Measurements from ENCODE around the gene TRAPPC8. TPM values are rescaled to one million over a fixed set of nuclear protein-coding genes. Genes with fewer than 3 reads are reported as not detected.

Gene TRAPPC8
- total and polyA plus RNA-seq, 4 donors = 12.4 to 73.5 (median 35.8) TPM

DNA sequence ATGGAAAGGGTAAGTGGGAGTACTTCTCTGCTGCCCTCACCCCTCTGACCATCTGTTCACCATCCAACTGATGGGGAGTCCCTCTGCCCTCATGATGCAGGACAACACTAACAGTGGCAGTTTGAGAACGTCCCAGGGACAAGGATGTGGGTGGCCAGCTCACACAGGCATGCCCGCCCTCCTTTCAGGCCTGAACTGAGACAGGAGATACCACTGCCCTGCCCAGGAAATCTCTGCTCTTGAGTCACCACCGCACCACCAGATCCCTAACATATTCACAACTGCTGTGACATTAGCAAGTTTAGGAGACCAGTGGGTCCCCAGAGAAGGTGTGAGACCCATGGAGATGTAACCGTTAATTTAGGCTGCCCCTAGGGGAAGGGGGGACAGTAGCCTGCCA, 66.2 kb downstream of the TRAPPC8 start:
- no peak for ATAC-seq (ENCODE audit: insufficient read depth, low FRiP score)
- 66 to 86% methylated on average over 4 of the region's 4 CpGs for WGBS, 2 donors

GRCh38 chr18:31875301-31875700, 67.6 kb downstream of the TRAPPC8 start:
- H3K36me3 ChIP-seq (ENCODE audit: control insufficient read depth in 4 of 4, insufficient read depth in 4 of 4, low read length in 4 of 4) = peaks cover 10 to 31% (median 18%) of the 10 kb centered on the region in 4 donors
- WGBS, 2 donors = 63 to 89% methylated on average over 2 of the region's 2 CpGs
- H3K4me3 ChIP-seq = no peak overlapping the region
- H3K27me3 ChIP-seq (ENCODE audit: control insufficient read depth in 3 of 3, insufficient read depth in 3 of 3, low read length in 2 of 3) = no peaks in the 10 kb centered on the region
- peaks cover 0 to 3% (median under 1%) of the 10 kb centered on the region in 4 donors for H3K9me3 ChIP-seq (ENCODE audit: control insufficient read depth in 4 of 4, insufficient read depth in 3 of 4, low read length in 3 of 4)
- H3K27ac ChIP-seq (ENCODE audit: low read depth in 1 of 2, low read length in 1 of 2) = no peak overlapping the region
- no peak overlapping the region for H3K9ac ChIP-seq (ENCODE audit: insufficient read depth in 1 of 2, low read length in 2 of 2)
- TF ChIP-seq, protein P1, sequence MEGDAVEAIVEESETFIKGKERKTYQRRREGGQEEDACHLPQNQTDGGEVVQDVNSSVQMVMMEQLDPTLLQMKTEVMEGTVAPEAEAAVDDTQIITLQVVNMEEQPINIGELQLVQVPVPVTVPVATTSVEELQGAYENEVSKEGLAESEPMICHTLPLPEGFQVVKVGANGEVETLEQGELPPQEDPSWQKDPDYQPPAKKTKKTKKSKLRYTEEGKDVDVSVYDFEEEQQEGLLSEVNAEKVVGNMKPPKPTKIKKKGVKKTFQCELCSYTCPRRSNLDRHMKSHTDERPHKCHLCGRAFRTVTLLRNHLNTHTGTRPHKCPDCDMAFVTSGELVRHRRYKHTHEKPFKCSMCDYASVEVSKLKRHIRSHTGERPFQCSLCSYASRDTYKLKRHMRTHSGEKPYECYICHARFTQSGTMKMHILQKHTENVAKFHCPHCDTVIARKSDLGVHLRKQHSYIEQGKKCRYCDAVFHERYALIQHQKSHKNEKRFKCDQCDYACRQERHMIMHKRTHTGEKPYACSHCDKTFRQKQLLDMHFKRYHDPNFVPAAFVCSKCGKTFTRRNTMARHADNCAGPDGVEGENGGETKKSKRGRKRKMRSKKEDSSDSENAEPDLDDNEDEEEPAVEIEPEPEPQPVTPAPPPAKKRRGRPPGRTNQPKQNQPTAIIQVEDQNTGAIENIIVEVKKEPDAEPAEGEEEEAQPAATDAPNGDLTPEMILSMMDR (IDR thresholded peaks at IDR 0.05; ENCODE audit: control extremely low read depth, extremely low read depth) = no peak
- no peak for DNase-seq
- H3K4me1 ChIP-seq (ENCODE audit: control insufficient read depth in 5 of 5, insufficient read depth in 5 of 5, low read length in 5 of 5) = no peaks in the 10 kb centered on the region
- ATAC-seq (ENCODE audit: insufficient read depth, low FRiP score) = no peak

More for the DNA sequence above, 66.2 kb downstream of the TRAPPC8 start:
- DNase-seq = no peak
- H3K36me3 ChIP-seq (ENCODE audit: control insufficient read depth in 4 of 4, insufficient read depth in 4 of 4, low read length in 4 of 4) = peaks cover 10 to 35% (median 23%) of the 10 kb centered on the region in 4 donors
- H3K9ac ChIP-seq (ENCODE audit: insufficient read depth in 1 of 2, low read length in 2 of 2) = no peak overlapping the region
- no peak overlapping the region for H3K4me3 ChIP-seq
- no peak overlapping the region for H3K27ac ChIP-seq (ENCODE audit: low read depth in 1 of 2, low read length in 1 of 2)
- TF ChIP-seq, protein P1 (IDR thresholded peaks at IDR 0.05; ENCODE audit: control extremely low read depth, extremely low read depth) = no peak
- H3K9me3 ChIP-seq (ENCODE audit: control insufficient read depth in 4 of 4, insufficient read depth in 3 of 4, low read length in 3 of 4) = peaks cover 0 to 6% (median 2%) of the 10 kb centered on the region in 4 donors
- no peaks in the 10 kb centered on the region for H3K27me3 ChIP-seq (ENCODE audit: control insufficient read depth in 3 of 3, insufficient read depth in 3 of 3, low read length in 2 of 3)
- H3K4me1 ChIP-seq (ENCODE audit: control insufficient read depth in 5 of 5, insufficient read depth in 5 of 5, low read length in 5 of 5) = no peaks in the 10 kb centered on the region

DNA sequence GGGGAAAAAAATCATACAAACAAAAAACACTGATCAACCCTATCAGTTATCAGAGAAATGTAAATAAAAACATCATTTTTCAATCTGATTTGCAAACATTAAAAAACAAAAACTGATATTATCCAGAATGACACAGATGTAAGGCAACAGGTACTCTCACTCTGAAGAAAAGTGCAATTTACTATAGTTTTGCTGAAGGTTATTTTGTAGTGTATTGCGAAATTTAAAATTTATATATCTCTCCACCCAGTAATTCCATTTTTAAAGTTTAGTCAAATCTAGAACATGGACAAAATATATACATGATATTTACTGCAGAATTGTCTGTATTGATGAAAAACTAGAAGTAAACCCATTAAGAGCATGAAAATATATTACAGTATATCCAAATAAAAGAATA, 79.8 kb downstream of the TRAPPC8 start:
- H3K27ac ChIP-seq (ENCODE audit: low read depth in 1 of 2, low read length in 1 of 2) = no peak overlapping the region
- no peak overlapping the region for H3K4me3 ChIP-seq

More for the DNA sequence above, 79.8 kb downstream of the TRAPPC8 start:
- Histone ChIP-seq H3K9ac (ENCODE audit: insufficient read depth in 1 of 2, low read length in 2 of 2) (no peak overlapping the region), H3K36me3 (ENCODE audit: control insufficient read depth in 4 of 4, insufficient read depth in 4 of 4, low read length in 4 of 4) (peaks cover 4 to 12% (median 9%) of the 10 kb centered on the region in 4 donors), H3K4me1 (ENCODE audit: control insufficient read depth in 5 of 5, insufficient read depth in 5 of 5, low read length in 5 of 5) (no peaks in the 10 kb centered on the region), H3K9me3 (ENCODE audit: control insufficient read depth in 4 of 4, insufficient read depth in 3 of 4, low read length in 3 of 4) (no peaks in the 10 kb centered on the region), H3K27me3 (ENCODE audit: control insufficient read depth in 3 of 3, insufficient read depth in 3 of 3, low read length in 2 of 3) (no peaks in the 10 kb centered on the region)
- ATAC-seq (ENCODE audit: insufficient read depth, low FRiP score) (no peak), DNase-seq (no peak)
- TF ChIP-seq, protein P1 (IDR thresholded peaks at IDR 0.05; ENCODE audit: control extremely low read depth, extremely low read depth) = no peak
- 98% methylated on average over 1 of the region's 1 CpG for WGBS, 2 donors
